HepG2 (cell line): ENCODE data around the gene PUS3. TPM values are rescaled to one million over a fixed set of nuclear protein-coding genes. Genes with fewer than 3 reads are reported as not detected.

Experiments used
- FLYWCH1 ChIP-seq: sonication (generic); formaldehyde crosslinking; IDR thresholded peaks from 2 replicates; pipeline ENCODE4 v1.8.1; 2023; ENCODE audit warnings: mild to moderate bottlenecking, missing genetic modification reagents
- LCORL ChIP-seq, 2 experiments: fragments of 450-650 bp in 1 of 2; sonication (generic) in 1 of 2; formaldehyde crosslinking in 1 of 2; IDR thresholded peaks; 2 replicates each; pipeline versions ENCODE4 v1.5.0 to v1.6.1; 2017 to 2020; ENCODE audit warnings: antibody characterized with exemption in 1 of 2, missing genetic modification reagents in 1 of 2
- MAX ChIP-seq: IDR thresholded peaks from 2 replicates; pipeline ENCODE4 v1.6.1; 2012; ENCODE audit warnings: inconsistent platforms
- MYC ChIP-seq: sonication (generic); formaldehyde crosslinking; IDR thresholded peaks from 2 replicates; pipeline ENCODE4 v1.9.0; 2021; ENCODE audit warnings: missing genetic modification reagents, borderline replicate concordance
- REPIN1 ChIP-seq: sonication (generic); formaldehyde crosslinking; IDR thresholded peaks from 2 replicates; pipeline ENCODE4 v1.8.0; 2022; ENCODE audit warnings: missing genetic modification reagents, low read depth, mild to moderate bottlenecking, borderline replicate concordance
- SALL1 ChIP-seq: sonication (generic); formaldehyde crosslinking; IDR thresholded peaks from 2 replicates; pipeline ENCODE4 v1.8.0; 2022; ENCODE audit warnings: mild to moderate bottlenecking, missing genetic modification reagents
- SAP130 ChIP-seq: IDR thresholded peaks from 2 replicates; pipeline ENCODE4 v1.6.1; 2016; ENCODE audit warnings: low read depth
- SCMH1 ChIP-seq: sonication (generic); formaldehyde crosslinking; IDR thresholded peaks from 2 replicates; pipeline ENCODE4 v1.9.0; 2021; ENCODE audit warnings: missing genetic modification reagents, mild to moderate bottlenecking, borderline replicate concordance
- TFE3 ChIP-seq: IDR thresholded peaks from 2 replicates; pipeline ENCODE4 v1.6.1; 2016
- TSC22D2 ChIP-seq: sonication (generic); formaldehyde crosslinking; IDR thresholded peaks from 2 replicates; pipeline ENCODE4 v1.5.1; 2020; ENCODE audit warnings: missing genetic modification reagents, mild to moderate bottlenecking, borderline replicate concordance
- ZFP37 ChIP-seq: sonication (generic); formaldehyde crosslinking; IDR thresholded peaks from 2 replicates; pipeline ENCODE4 v1.4.0; 2020; ENCODE audit warnings: missing genetic modification reagents, borderline replicate concordance
- ZNF317 ChIP-seq: sonication (generic); formaldehyde crosslinking; IDR thresholded peaks from 2 replicates; pipeline ENCODE4 v1.5.0; 2020; ENCODE audit warnings: mild to moderate bottlenecking, missing genetic modification reagents
- ZNF441 ChIP-seq: sonication (generic); formaldehyde crosslinking; IDR thresholded peaks from 2 replicates; pipeline ENCODE4 v1.7.0; 2021; ENCODE audit warnings: missing genetic modification reagents, borderline replicate concordance
- ZNF607 ChIP-seq: sonication (generic); formaldehyde crosslinking; IDR thresholded peaks from 2 replicates; pipeline ENCODE4 v1.5.1; 2020; ENCODE audit warnings: missing genetic modification reagents, mild to moderate bottlenecking, borderline replicate concordance
- ZNF687 ChIP-seq: sonication (generic); formaldehyde crosslinking; IDR thresholded peaks from 2 replicates; pipeline ENCODE4 v1.5.1; 2020; ENCODE audit warnings: mild to moderate bottlenecking, missing genetic modification reagents, moderate library complexity
- polyA plus RNA-seq, 8 experiments: library from polyadenylated mRNA; depleted of rRNA in 3 of 8; stranded (reverse) in 7 of 8; unstranded in 1 of 8; fragments of >200 nt; fragmentation: Illumina TruSeq in 4 of 8; extraction: Trizol in 4 of 8; gene quantifications; 2 replicates each; pipeline versions ENCODE4 v1.2.1 to v1.2.3, GENCODE V29; 2011 to 2016; ENCODE audit warnings: low read depth in 4 of 8, missing spikeins in 1 of 8, mixed read lengths in 1 of 8; ENCODE audit not compliant: insufficient read depth in 1 of 8
- total RNA-seq, 5 experiments: library from RNA; depleted of rRNA; stranded (reverse); fragments of >200 nt; fragmentation: Illumina TruSeq; extraction: Trizol; gene quantifications; 2 replicates each; pipeline ENCODE4 v1.2.3, GENCODE V29; 2016; ENCODE audit warnings: low read depth in 1 of 5
- TF ChIP-seq, protein P1 (sequence below): sonication (generic); formaldehyde crosslinking; IDR thresholded peaks from 2 replicates; pipeline ENCODE4 v1.4.0; 2020; ENCODE audit warnings: missing genetic modification reagents

PUS3 gene
- total and polyA plus RNA-seq, 2 of the 13 experiments (the other 11 are each of a cell fraction or from before 2014, with no cell fraction given), result 6.0 to 18.2 TPM

DNA sequence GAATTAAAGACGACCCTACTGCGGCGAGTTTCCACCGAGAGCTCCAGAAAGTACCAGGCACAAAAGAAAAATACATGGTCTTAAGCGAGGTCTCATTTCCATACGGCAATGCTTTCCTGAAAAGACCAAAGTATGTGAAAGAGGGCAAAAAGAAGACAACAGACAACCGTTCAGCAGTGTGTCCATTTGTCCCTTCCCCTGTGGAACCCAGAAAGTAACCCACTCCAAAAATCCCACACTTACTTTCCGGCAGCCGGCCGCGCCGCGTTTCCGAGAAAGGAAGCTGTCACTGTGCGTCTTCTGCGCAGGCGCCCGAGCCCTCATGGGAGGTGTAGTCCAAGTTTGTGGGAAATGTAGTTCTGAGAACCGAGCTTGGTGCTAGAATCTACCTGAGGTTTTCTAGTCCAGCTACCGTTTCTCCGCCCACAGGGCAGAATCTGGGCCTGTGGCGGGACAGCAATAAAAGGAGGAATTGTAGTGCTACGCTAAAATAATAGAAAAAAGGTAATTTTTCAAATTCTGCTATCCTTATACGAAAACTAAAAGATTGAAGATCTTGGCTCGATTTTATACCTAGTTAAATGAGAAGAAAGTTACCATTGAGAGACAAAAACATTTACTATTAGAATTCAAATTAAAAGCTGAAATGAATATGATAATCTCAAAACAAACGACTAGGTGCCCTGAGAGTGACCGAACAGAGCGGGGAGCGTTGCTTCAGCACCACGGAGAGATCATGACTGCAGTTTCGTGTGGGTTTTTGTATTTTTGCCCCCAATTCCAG is at the start of gene PUS3 (continued):
- TF ChIP-seq SALL1 (0 out of 2 replicates have a peak, but pooled peaks have one; percentile 18), TSC22D2 (no peak), LCORL (IDR thresholded peaks at IDR 0.05) (no peak), LCORL (CRISPR knock-in tag; IDR thresholded peaks at IDR 0.05) (0 out of 2 replicates have a peak, but pooled peaks have one; percentile 22), FLYWCH1 (CRISPR knock-in tag) (no peak), SCMH1 (CRISPR knock-in tag) (no peak), ZFP37 (CRISPR knock-in tag) (0 out of 2 replicates have a peak, but pooled peaks have one; percentile 53), ZNF441 (0 out of 2 replicates have a peak, but pooled peaks have one; percentile 23), REPIN1 (no peak), ZNF687 (CRISPR knock-in tag) (peak; percentile 58), MAX (peak; percentile 36; the same call in 1 of the 2 replicates), SAP130 (CRISPR knock-in tag) (peak; percentile 93), TFE3 (no peak), MYC (CRISPR knock-in tag) (peak; percentile 65; the same call in 1 of the 2 replicates), ZNF607 (CRISPR knock-in tag) (peak; percentile 70; the same call in 1 of the 2 replicates), ZNF317 (CRISPR knock-in tag) (no peak)
- TF ChIP-seq, protein P1, sequence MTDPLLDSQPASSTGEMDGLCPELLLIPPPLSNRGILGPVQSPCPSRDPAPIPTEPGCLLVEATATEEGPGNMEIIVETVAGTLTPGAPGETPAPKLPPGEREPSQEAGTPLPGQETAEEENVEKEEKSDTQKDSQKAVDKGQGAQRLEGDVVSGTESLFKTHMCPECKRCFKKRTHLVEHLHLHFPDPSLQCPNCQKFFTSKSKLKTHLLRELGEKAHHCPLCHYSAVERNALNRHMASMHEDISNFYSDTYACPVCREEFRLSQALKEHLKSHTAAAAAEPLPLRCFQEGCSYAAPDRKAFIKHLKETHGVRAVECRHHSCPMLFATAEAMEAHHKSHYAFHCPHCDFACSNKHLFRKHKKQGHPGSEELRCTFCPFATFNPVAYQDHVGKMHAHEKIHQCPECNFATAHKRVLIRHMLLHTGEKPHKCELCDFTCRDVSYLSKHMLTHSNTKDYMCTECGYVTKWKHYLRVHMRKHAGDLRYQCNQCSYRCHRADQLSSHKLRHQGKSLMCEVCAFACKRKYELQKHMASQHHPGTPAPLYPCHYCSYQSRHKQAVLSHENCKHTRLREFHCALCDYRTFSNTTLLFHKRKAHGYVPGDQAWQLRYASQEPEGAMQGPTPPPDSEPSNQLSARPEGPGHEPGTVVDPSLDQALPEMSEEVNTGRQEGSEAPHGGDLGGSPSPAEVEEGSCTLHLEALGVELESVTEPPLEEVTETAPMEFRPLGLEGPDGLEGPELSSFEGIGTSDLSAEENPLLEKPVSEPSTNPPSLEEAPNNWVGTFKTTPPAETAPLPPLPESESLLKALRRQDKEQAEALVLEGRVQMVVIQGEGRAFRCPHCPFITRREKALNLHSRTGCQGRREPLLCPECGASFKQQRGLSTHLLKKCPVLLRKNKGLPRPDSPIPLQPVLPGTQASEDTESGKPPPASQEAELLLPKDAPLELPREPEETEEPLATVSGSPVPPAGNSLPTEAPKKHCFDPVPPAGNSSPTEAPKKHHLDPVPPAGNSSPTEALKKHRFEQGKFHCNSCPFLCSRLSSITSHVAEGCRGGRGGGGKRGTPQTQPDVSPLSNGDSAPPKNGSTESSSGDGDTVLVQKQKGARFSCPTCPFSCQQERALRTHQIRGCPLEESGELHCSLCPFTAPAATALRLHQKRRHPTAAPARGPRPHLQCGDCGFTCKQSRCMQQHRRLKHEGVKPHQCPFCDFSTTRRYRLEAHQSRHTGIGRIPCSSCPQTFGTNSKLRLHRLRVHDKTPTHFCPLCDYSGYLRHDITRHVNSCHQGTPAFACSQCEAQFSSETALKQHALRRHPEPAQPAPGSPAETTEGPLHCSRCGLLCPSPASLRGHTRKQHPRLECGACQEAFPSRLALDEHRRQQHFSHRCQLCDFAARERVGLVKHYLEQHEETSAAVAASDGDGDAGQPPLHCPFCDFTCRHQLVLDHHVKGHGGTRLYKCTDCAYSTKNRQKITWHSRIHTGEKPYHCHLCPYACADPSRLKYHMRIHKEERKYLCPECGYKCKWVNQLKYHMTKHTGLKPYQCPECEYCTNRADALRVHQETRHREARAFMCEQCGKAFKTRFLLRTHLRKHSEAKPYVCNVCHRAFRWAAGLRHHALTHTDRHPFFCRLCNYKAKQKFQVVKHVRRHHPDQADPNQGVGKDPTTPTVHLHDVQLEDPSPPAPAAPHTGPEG (CRISPR knock-in tag), result peak; percentile 97
